SK-N-SH treated with all-trans-retinoic acid at 6 μM for 48 hours (cell line): ENCODE measurements around the gene LMF2.

ENCODE experiments used
- ATAC-seq: fragments of 200-7000 bp; cut with Tn5 transposase; 3 replicates; pipeline ENCODE4 v1.9.1; 2020; ENCODE audit warnings: mild to moderate bottlenecking, moderate library complexity
- ARNTL ChIP-seq: fragments of 450-650 bp; formaldehyde crosslinking; IDR thresholded peaks from 2 replicates; pipeline ENCODE4 v1.5.0; 2020; ENCODE audit warnings: low read depth, mild to moderate bottlenecking, moderate library complexity, borderline replicate concordance
- BACH2 ChIP-seq: fragments of 250-450 bp; sonication (Bioruptor Pico); IDR thresholded peaks from 2 replicates; pipeline ENCODE4 v1.9.0; 2021; ENCODE audit warnings: mild to moderate bottlenecking, borderline replicate concordance
- CSDC2 ChIP-seq: fragments of 250-450 bp; sonication (Bioruptor Pico); IDR thresholded peaks from 2 replicates; pipeline ENCODE4 v1.5.0; 2020; ENCODE audit warnings: mild to moderate bottlenecking, moderate library complexity
- GLIS3 ChIP-seq: fragments of 250-450 bp; sonication (Bioruptor Pico); IDR thresholded peaks from 2 replicates; pipeline ENCODE4 v1.5.0; 2020; ENCODE audit warnings: mild to moderate bottlenecking, moderate library complexity
- ISL1 ChIP-seq: fragments of 250-450 bp; sonication (Bioruptor Pico); IDR thresholded peaks from 2 replicates; pipeline ENCODE4 v2.1.2; 2022; ENCODE audit warnings: mild to moderate bottlenecking, moderate library complexity
- OSR1 ChIP-seq: fragments of 250-450 bp; sonication (Bioruptor Pico); IDR thresholded peaks from 2 replicates; pipeline ENCODE4 v1.8.0; 2022; ENCODE audit warnings: moderate library complexity, mild to moderate bottlenecking, inconsistent platforms
- PPARA ChIP-seq: fragments of 250-450 bp; sonication (Bioruptor Pico); IDR thresholded peaks from 2 replicates; pipeline ENCODE4 v1.5.0; 2020; ENCODE audit warnings: mild to moderate bottlenecking, borderline replicate concordance
- RARB ChIP-seq: fragments of 250-450 bp; sonication (Bioruptor Pico); IDR thresholded peaks from 2 replicates; pipeline ENCODE4 v1.8.0; 2021; ENCODE audit warnings: mild to moderate bottlenecking, moderate library complexity
- SNAI2 ChIP-seq: fragments of 250-450 bp; sonication (Bioruptor Pico); IDR thresholded peaks from 2 replicates; pipeline ENCODE4 v1.5.0; 2020; ENCODE audit warnings: mild to moderate bottlenecking, moderate library complexity
- TCF4 ChIP-seq: fragments of 250-450 bp; sonication (Bioruptor Pico); IDR thresholded peaks from 2 replicates; pipeline ENCODE4 v1.8.0; 2021; ENCODE audit warnings: mild to moderate bottlenecking, moderate library complexity, borderline replicate concordance
- TOX ChIP-seq: fragments of 250-450 bp; sonication (Bioruptor Pico); IDR thresholded peaks from 2 replicates; pipeline ENCODE4 v1.8.0; 2021; ENCODE audit warnings: mild to moderate bottlenecking, moderate library complexity, borderline replicate concordance
- ZC3H10 ChIP-seq: fragments of 250-450 bp; sonication (Bioruptor Pico); IDR thresholded peaks from 2 replicates; pipeline ENCODE4 v1.5.1; 2021; ENCODE audit warnings: mild to moderate bottlenecking, moderate library complexity
- ZFP3 ChIP-seq: fragments of 250-450 bp; sonication (Bioruptor Pico); IDR thresholded peaks from 2 replicates; pipeline ENCODE4 v1.5.0; 2020; ENCODE audit warnings: mild to moderate bottlenecking, moderate library complexity
- ZFP30 ChIP-seq: fragments of 450-650 bp; formaldehyde crosslinking; IDR thresholded peaks from 2 replicates; pipeline ENCODE4 v1.5.0; 2022; ENCODE audit warnings: mild to moderate bottlenecking, moderate library complexity
- ZNF565 ChIP-seq: fragments of 450-650 bp; formaldehyde crosslinking; conservative IDR thresholded peaks from 2 replicates; pipeline ENCODE4 v1.5.0; 2020; ENCODE audit warnings: low read depth, mild to moderate bottlenecking, moderate library complexity
- ZNF70 ChIP-seq: fragments of 450-650 bp; formaldehyde crosslinking; IDR thresholded peaks from 2 replicates; pipeline ENCODE4 v1.5.0; 2020; ENCODE audit warnings: mild to moderate bottlenecking, moderate library complexity
- TF ChIP-seq, protein P1 (sequence below): fragments of 250-450 bp; sonication (Bioruptor Pico); IDR thresholded peaks from 2 replicates; pipeline ENCODE4 v1.5.1; 2020; ENCODE audit warnings: low read depth, mild to moderate bottlenecking, moderate library complexity
- TF ChIP-seq, protein P2 (sequence below): fragments of 250-450 bp; sonication (Bioruptor Pico); IDR thresholded peaks from 2 replicates; pipeline ENCODE4 v1.5.0; 2020; ENCODE audit warnings: mild to moderate bottlenecking, moderate library complexity
- TF ChIP-seq, protein P3 (sequence below): fragments of 250-450 bp; sonication (Bioruptor Pico); IDR thresholded peaks from 2 replicates; pipeline ENCODE4 v1.5.1; 2021; ENCODE audit warnings: mild to moderate bottlenecking, moderate library complexity
- TF ChIP-seq, protein P4 (sequence below): fragments of 250-450 bp; sonication (Bioruptor Pico); IDR thresholded peaks from 2 replicates; pipeline ENCODE4 v1.8.0; 2020; ENCODE audit warnings: mild to moderate bottlenecking, moderate library complexity, borderline replicate concordance
- TF ChIP-seq, protein P5 (sequence below): fragments of 250-450 bp; sonication (Bioruptor Pico); IDR thresholded peaks from 2 replicates; pipeline ENCODE4 v1.8.0; 2021; ENCODE audit warnings: low read depth, mild to moderate bottlenecking, moderate library complexity, borderline replicate concordance

Gene LMF2

DNA sequence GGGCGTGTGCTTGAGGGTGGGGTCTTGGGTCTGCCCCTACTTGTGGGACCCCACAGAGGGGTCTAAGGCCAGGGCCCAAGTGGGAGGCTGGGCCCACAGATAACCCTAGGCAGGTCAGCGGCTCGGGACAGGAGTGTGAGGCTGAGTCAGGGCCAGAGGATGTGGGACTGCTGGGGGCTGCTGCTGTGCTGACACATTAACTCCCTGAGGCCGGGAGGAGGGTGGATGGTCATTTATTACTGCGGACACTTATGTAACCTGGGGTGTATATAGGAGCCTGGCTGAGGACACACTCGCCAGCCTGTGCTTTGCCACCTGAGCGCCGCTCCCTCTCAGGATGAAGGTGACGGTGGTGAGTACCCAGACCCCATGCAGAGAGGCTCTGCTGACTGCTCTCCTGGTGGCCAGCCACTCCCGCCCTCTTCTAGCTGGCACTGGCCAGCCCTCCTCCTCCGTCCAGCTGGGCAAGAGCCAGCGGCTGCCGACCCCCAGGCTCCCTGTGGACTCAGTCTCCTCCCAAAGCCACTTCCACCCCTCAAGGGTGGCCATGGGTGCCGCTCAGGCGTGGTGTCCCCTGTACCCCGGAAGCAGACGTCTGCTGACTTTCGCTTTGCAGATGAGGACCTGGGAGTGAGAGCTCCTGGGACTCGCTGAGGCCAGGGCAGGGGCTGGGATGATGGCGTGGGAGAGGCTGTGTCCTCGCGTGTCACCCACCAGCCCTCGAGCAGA is 20.8 kb downstream of the LMF2 start, which contains the start of gene MIOX:
TSS of gene MIOX (plus strand) at position 299 of the 729 bp plus-strand sequence. CDS start at position 338, 39 bp downstream.
- TF ChIP-seq ZNF70 (CRISPR knock-in tag), result no peak
- TF ChIP-seq, protein P1, sequence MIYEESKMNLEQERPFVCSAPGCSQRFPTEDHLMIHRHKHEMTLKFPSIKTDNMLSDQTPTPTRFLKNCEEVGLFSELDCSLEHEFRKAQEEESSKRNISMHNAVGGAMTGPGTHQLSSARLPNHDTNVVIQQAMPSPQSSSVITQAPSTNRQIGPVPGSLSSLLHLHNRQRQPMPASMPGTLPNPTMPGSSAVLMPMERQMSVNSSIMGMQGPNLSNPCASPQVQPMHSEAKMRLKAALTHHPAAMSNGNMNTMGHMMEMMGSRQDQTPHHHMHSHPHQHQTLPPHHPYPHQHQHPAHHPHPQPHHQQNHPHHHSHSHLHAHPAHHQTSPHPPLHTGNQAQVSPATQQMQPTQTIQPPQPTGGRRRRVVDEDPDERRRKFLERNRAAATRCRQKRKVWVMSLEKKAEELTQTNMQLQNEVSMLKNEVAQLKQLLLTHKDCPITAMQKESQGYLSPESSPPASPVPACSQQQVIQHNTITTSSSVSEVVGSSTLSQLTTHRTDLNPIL (CRISPR knock-in tag), result no peak
- no peak for TF ChIP-seq BACH2 (CRISPR knock-in tag)
- TF ChIP-seq CSDC2 (CRISPR knock-in tag), result no peak
- TF ChIP-seq, protein P2, sequence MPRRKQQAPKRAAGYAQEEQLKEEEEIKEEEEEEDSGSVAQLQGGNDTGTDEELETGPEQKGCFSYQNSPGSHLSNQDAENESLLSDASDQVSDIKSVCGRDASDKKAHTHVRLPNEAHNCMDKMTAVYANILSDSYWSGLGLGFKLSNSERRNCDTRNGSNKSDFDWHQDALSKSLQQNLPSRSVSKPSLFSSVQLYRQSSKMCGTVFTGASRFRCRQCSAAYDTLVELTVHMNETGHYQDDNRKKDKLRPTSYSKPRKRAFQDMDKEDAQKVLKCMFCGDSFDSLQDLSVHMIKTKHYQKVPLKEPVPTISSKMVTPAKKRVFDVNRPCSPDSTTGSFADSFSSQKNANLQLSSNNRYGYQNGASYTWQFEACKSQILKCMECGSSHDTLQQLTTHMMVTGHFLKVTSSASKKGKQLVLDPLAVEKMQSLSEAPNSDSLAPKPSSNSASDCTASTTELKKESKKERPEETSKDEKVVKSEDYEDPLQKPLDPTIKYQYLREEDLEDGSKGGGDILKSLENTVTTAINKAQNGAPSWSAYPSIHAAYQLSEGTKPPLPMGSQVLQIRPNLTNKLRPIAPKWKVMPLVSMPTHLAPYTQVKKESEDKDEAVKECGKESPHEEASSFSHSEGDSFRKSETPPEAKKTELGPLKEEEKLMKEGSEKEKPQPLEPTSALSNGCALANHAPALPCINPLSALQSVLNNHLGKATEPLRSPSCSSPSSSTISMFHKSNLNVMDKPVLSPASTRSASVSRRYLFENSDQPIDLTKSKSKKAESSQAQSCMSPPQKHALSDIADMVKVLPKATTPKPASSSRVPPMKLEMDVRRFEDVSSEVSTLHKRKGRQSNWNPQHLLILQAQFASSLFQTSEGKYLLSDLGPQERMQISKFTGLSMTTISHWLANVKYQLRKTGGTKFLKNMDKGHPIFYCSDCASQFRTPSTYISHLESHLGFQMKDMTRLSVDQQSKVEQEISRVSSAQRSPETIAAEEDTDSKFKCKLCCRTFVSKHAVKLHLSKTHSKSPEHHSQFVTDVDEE (CRISPR knock-in tag), result no peak
- TF ChIP-seq, protein P3, sequence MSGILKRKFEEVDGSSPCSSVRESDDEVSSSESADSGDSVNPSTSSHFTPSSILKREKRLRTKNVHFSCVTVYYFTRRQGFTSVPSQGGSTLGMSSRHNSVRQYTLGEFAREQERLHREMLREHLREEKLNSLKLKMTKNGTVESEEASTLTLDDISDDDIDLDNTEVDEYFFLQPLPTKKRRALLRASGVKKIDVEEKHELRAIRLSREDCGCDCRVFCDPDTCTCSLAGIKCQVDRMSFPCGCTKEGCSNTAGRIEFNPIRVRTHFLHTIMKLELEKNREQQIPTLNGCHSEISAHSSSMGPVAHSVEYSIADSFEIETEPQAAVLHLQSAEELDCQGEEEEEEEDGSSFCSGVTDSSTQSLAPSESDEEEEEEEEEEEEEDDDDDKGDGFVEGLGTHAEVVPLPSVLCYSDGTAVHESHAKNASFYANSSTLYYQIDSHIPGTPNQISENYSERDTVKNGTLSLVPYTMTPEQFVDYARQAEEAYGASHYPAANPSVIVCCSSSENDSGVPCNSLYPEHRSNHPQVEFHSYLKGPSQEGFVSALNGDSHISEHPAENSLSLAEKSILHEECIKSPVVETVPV (CRISPR knock-in tag), result no peak
- no peak for TF ChIP-seq ZNF565 (CRISPR knock-in tag)
- TF ChIP-seq, protein P4, sequence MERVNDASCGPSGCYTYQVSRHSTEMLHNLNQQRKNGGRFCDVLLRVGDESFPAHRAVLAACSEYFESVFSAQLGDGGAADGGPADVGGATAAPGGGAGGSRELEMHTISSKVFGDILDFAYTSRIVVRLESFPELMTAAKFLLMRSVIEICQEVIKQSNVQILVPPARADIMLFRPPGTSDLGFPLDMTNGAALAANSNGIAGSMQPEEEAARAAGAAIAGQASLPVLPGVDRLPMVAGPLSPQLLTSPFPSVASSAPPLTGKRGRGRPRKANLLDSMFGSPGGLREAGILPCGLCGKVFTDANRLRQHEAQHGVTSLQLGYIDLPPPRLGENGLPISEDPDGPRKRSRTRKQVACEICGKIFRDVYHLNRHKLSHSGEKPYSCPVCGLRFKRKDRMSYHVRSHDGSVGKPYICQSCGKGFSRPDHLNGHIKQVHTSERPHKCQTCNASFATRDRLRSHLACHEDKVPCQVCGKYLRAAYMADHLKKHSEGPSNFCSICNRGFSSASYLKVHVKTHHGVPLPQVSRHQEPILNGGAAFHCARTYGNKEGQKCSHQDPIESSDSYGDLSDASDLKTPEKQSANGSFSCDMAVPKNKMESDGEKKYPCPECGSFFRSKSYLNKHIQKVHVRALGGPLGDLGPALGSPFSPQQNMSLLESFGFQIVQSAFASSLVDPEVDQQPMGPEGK (CRISPR knock-in tag), result no peak
- no peak for TF ChIP-seq ARNTL (CRISPR knock-in tag)
- TF ChIP-seq PPARA (CRISPR knock-in tag), result no peak
- TF ChIP-seq TOX (CRISPR knock-in tag), result no peak
- peak; percentile 19 for ATAC-seq

DNA sequence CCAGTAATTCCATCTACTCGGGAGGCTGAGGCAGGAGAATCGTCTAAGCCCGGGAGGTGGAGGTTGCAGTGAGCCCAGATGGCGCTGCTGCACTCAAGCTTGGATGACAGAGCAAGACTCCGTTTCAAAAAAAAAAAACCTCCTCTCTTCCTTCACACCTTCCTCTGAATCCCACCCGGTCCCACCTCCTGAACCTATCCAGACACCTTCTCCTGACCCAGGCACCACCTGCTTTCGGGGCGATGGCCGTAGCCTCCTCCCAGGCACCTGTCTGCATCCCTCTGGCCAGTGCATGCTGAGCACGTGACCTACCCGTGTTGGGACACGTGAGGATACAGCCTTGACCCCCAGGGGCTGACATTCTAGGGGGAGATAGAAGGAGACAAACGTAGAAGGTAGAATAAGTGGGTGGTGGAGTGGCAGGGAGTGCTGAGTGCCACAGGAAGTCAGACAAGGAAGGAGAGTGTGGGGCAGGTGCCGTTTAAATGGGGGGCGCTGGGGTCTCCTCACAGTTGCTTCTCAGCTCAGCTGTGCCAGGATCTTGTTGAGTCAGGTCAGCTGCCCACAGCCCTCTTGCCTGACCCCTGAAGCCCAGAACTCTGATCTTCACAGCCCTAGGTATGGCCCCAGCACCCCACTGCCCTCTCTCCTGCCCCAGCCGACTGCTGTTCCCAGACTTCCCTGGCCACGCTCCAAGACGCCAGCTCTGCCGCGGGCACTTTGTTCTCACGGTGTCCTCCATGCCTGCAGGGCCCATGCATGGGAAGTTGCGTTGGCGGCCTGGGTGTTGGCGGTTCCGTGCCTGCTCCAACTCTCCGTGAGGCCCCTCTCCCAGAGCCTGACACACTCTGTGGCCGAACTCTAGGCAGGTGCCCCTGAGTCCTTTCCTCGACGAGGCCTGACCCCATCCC is 22.0 kb downstream of the LMF2 start:
- no peak for ATAC-seq
- no peak for TF ChIP-seq ARNTL (CRISPR knock-in tag)
- no peak for TF ChIP-seq OSR1 (CRISPR knock-in tag)
- TF ChIP-seq TOX (CRISPR knock-in tag), result no peak
- no peak for TF ChIP-seq GLIS3
- TF ChIP-seq, protein P2 (CRISPR knock-in tag), result no peak
- TF ChIP-seq BACH2 (CRISPR knock-in tag), result no peak
- TF ChIP-seq ZNF70 (CRISPR knock-in tag), result no peak
- TF ChIP-seq ISL1 (CRISPR knock-in tag), result no peak
- TF ChIP-seq ZFP3 (CRISPR knock-in tag), result no peak
- no peak for TF ChIP-seq ZNF565 (CRISPR knock-in tag)
- TF ChIP-seq SNAI2 (CRISPR knock-in tag), result no peak
- TF ChIP-seq PPARA (CRISPR knock-in tag), result no peak
- TF ChIP-seq, protein P1 (CRISPR knock-in tag), result no peak
- no peak for TF ChIP-seq ZC3H10
- TF ChIP-seq, protein P5, sequence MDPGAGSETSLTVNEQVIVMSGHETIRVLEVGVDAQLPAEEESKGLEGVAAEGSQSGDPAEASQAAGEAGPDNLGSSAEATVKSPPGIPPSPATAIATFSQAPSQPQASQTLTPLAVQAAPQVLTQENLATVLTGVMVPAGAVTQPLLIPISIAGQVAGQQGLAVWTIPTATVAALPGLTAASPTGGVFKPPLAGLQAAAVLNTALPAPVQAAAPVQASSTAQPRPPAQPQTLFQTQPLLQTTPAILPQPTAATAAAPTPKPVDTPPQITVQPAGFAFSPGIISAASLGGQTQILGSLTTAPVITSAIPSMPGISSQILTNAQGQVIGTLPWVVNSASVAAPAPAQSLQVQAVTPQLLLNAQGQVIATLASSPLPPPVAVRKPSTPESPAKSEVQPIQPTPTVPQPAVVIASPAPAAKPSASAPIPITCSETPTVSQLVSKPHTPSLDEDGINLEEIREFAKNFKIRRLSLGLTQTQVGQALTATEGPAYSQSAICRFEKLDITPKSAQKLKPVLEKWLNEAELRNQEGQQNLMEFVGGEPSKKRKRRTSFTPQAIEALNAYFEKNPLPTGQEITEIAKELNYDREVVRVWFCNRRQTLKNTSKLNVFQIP (CRISPR knock-in tag), result no peak
- no peak for TF ChIP-seq RARB (CRISPR knock-in tag)
- no peak for TF ChIP-seq CSDC2 (CRISPR knock-in tag)
- no peak for TF ChIP-seq TCF4 (CRISPR knock-in tag)
- TF ChIP-seq ZFP30 (CRISPR knock-in tag), result no peak
